HG03520 (cell line): ENCODE measurements around the gene PRKACA.

ENCODE experiments used
- ATAC-seq: cut with Tn5 transposase; IDR thresholded peaks from one replicate; pipeline ENCODE4 v1.9.1; 2021; ENCODE audit warnings: mild to moderate bottlenecking, moderate library complexity; ENCODE audit not compliant: unreplicated experiment

PRKACA gene

GRCh38 chr19:14096272-14096992 lies 21.1 kb downstream of the PRKACA start:
- ATAC-seq = no peak

GRCh38 chr19:14094854-14095253 lies 22.7 kb downstream of the PRKACA start:
- no peak for ATAC-seq

- no peak for ATAC-seq
Observed at GRCh38 chr19:14093117-14093823, 24.3 kb downstream of the PRKACA start.

- ATAC-seq = peak; percentile 5
Observed at GRCh38 chr19:14091813-14092462, 25.6 kb downstream of the PRKACA start.

GRCh38 chr19:14091081-14091812 lies 26.3 kb downstream of the PRKACA start:
- ATAC-seq = peak; percentile 46

GRCh38 chr19:14090509-14091080 lies 27.0 kb downstream of the PRKACA start, which contains the start of gene SAMD1:
TSS of gene SAMD1 (minus strand) at chr19:14090751.
- ATAC-seq = peak; percentile 20

- no peak for ATAC-seq
Observed at GRCh38 chr19:14089662-14090508, 27.7 kb downstream of the PRKACA start.

GRCh38 chr19:14089412-14089661 lies 28.2 kb downstream of the PRKACA start:
- ATAC-seq = no peak

- ATAC-seq = no peak
Observed at GRCh38 chr19:14088634-14089411, 28.7 kb downstream of the PRKACA start.

GRCh38 chr19:14086098-14086497 lies 31.5 kb downstream of the PRKACA start:
- ATAC-seq = no peak

- ATAC-seq = no peak
Observed at GRCh38 chr19:14085309-14085995, 32.1 kb downstream of the PRKACA start, which contains the start of gene C19orf67. TSS of gene C19orf67 (minus strand) at chr19:14085783. CDS start at chr19:14085627, 156 bp downstream.

GRCh38 chr19:14082675-14082960 lies 34.9 kb downstream of the PRKACA start:
- ATAC-seq = no peak

- no peak for ATAC-seq
Observed at GRCh38 chr19:14081797-14082674, 35.5 kb downstream of the PRKACA start.

- ATAC-seq = peak; percentile 83
Observed at GRCh38 chr19:14080887-14081796, 36.4 kb downstream of the PRKACA start.

GRCh38 chr19:14078411-14078810 lies 39.2 kb downstream of the PRKACA start:
- no peak for ATAC-seq

- no peak for ATAC-seq
Observed at GRCh38 chr19:14073925-14074838, 43.4 kb downstream of the PRKACA start.
